Measurements from ENCODE around the gene EHD3.
"Not testable (repeated sequence)": the region's sequence is repeated elsewhere in the genome, so short reads cannot be mapped to it uniquely, and the experiment has no call there.

Gene EHD3

GRCh38 chr2:31256611-31257382 is 22.8 kb downstream of the EHD3 start:
- no peak for DNase-seq

GRCh38 chr2:31258351-31258750 is 24.4 kb downstream of the EHD3 start:
- DNase-seq, result no peak

GRCh38 chr2:31259075-31259474 is 25.1 kb downstream of the EHD3 start:
- DNase-seq, result no peak

- no peak for DNase-seq
These were observed 26.9 kb downstream of the EHD3 start for GRCh38 chr2:31260870-31261269.

- no peak for DNase-seq
These were observed 29.8 kb downstream of the EHD3 start for GRCh38 chr2:31263636-31264190.

- no peak for DNase-seq
These were observed 31.3 kb downstream of the EHD3 start for GRCh38 chr2:31265234-31265633.

- no peak for DNase-seq
These were observed 32.9 kb downstream of the EHD3 start for GRCh38 chr2:31266804-31267203.

GRCh38 chr2:31267437-31268120 is 33.6 kb downstream of the EHD3 start:
- no peak for DNase-seq

- DNase-seq, result no peak
These were observed 34.4 kb downstream of the EHD3 start for GRCh38 chr2:31268344-31268743.

- no peak for DNase-seq
These were observed 35.1 kb downstream of the EHD3 start for GRCh38 chr2:31269087-31269486.

- DNase-seq, result no peak
These were observed 36.2 kb downstream of the EHD3 start for GRCh38 chr2:31270131-31270530.

- DNase-seq, result no peak
These were observed 36.9 kb downstream of the EHD3 start for GRCh38 chr2:31270822-31271231.

- DNase-seq, result no peak
These were observed 37.9 kb downstream of the EHD3 start for GRCh38 chr2:31271851-31272267.

GRCh38 chr2:31274401-31275075 is 40.6 kb downstream of the EHD3 start:
- no peak for DNase-seq

GRCh38 chr2:31275976-31276375 is 42.0 kb downstream of the EHD3 start:
- DNase-seq, result no peak

GRCh38 chr2:31277621-31278020 is 43.7 kb downstream of the EHD3 start:
- DNase-seq, result no peak

- no peak for DNase-seq
These were observed 48.7 kb downstream of the EHD3 start for GRCh38 chr2:31282634-31283033.

GRCh38 chr2:31283193-31283919 is 49.4 kb downstream of the EHD3 start:
- not testable (repeated sequence) for DNase-seq

- no peak for DNase-seq
These were observed 50.2 kb downstream of the EHD3 start for GRCh38 chr2:31284107-31284506.

GRCh38 chr2:31286230-31286629 is 52.3 kb downstream of the EHD3 start:
- no peak for DNase-seq

- DNase-seq, result no peak
These were observed 53.1 kb downstream of the EHD3 start for GRCh38 chr2:31286961-31287550.

- DNase-seq, result no peak
These were observed 53.7 kb downstream of the EHD3 start for GRCh38 chr2:31287654-31288053.

GRCh38 chr2:31294196-31294595 is 60.2 kb downstream of the EHD3 start:
- DNase-seq, result no peak
